Endothelial cell of umbilical vein (primary cell): Measurements from ENCODE around the gene AQP1. TPM values are rescaled to one million over a fixed set of nuclear protein-coding genes. Genes with fewer than 3 reads are reported as not detected.

Source experiments
- BruUV-seq: library from RNA; stranded (reverse); fragments of 400-500 nt; replicated peaks from 2 replicates; lab custom pipeline; 2021; lab: Mats Ljungman, UMichigan
- CTCF ChIA-PET: fragments of 300-600, 350-600 bp; sonication (Branson Sonifier 250); formaldehyde crosslinking; loops from one replicate; lab custom pipeline; 2021; ENCODE audit warnings: antibody characterized with exemption, inconsistent platforms; lab: Charles Lee
- POLR2A ChIA-PET: fragments of 300-600, 350-600 bp; sonication (Branson Sonifier 250); formaldehyde crosslinking; loops from one replicate; lab custom pipeline; 2021; ENCODE audit warnings: antibody characterized with exemption, inconsistent platforms; lab: Charles Lee
- DNase-seq: peaks from one replicate; pipeline ENCODE4 v3.0.0-alpha.2; 2011; ENCODE audit warnings: low read depth, low spot score
- FAIRE-seq: peaks from 2 replicates; lab custom pipeline; 2011; peaks lifted over from hg19 to GRCh38; lab: Jason Lieb, UNC
- H2AFZ ChIP-seq: 2 replicates; pipeline ENCODE4 v1.6.0; 2012; ENCODE audit warnings: low read depth, low read length, control low read depth, inconsistent platforms
- H3K27ac ChIP-seq: 2 replicates; pipeline ENCODE4 v1.5.1; 2011; ENCODE audit warnings: low read depth, mild to moderate bottlenecking, control low read depth, low read length, moderate library complexity; ENCODE audit not compliant: insufficient read depth
- H3K27me3 ChIP-seq, 2 experiments: 2 replicates each; pipeline versions ENCODE4 v1.6.0 to v1.6.1; 2011; ENCODE audit warnings: low read length in 2 of 2, mixed read lengths in 1 of 2; ENCODE audit not compliant: control insufficient read depth in 2 of 2, insufficient read depth in 2 of 2
- H3K36me3 ChIP-seq, 2 experiments: 2 replicates in 1 of 2; 3 replicates in 1 of 2; pipeline ENCODE4 v1.5.1; 2011; ENCODE audit warnings: low read length in 2 of 2, mild to moderate bottlenecking in 1 of 2, moderate library complexity in 1 of 2; ENCODE audit not compliant: control insufficient read depth in 2 of 2, insufficient read depth in 2 of 2; ENCODE audit errors: extremely low read depth in 1 of 2
- H3K4me1 ChIP-seq: 3 replicates; pipeline ENCODE4 v1.5.1; 2011; ENCODE audit warnings: mild to moderate bottlenecking, low read length; ENCODE audit not compliant: control insufficient read depth, insufficient read depth; ENCODE audit errors: extremely low read depth
- H3K4me2 ChIP-seq: 2 replicates; pipeline ENCODE4 v1.6.1; 2011; ENCODE audit warnings: low read length, control low read depth, mixed read lengths; ENCODE audit not compliant: insufficient read depth
- H3K4me3 ChIP-seq, 3 experiments: fragments of 200-600 bp in 1 of 3; sonication (generic), shearing (Covaris generic) in 1 of 3; replicated peaks in 1 of 3; 2 replicates each; pipeline ENCODE4 v1.5.1; 2011 to 2016; ENCODE audit warnings: control low read depth in 3 of 3, low read length in 3 of 3, mild to moderate bottlenecking in 2 of 3, inconsistent platforms in 1 of 3, low read depth in 1 of 3, moderate library complexity in 1 of 3; ENCODE audit not compliant: insufficient read depth in 1 of 3
- H3K79me2 ChIP-seq: 2 replicates; pipeline ENCODE4 v1.6.0; 2012; ENCODE audit warnings: low read length, inconsistent platforms; ENCODE audit not compliant: control insufficient read depth, insufficient read depth
- H3K9ac ChIP-seq: replicated peaks from 2 replicates; pipeline ENCODE3; 2011; ENCODE audit warnings: low read length, control low read depth; ENCODE audit not compliant: insufficient read depth; ENCODE audit errors: extremely low read depth
- H3K9me1 ChIP-seq: replicated peaks from 3 replicates; pipeline ENCODE4 v1.6.0; 2011; ENCODE audit warnings: mild to moderate bottlenecking, low read length; ENCODE audit not compliant: control insufficient read depth, insufficient read depth; ENCODE audit errors: extremely low read depth
- H3K9me3 ChIP-seq: replicated peaks from 2 replicates; pipeline ENCODE4 v1.5.1; 2012; ENCODE audit warnings: low read length, inconsistent platforms; ENCODE audit not compliant: control insufficient read depth, insufficient read depth
- H4K20me1 ChIP-seq: replicated peaks from 2 replicates; pipeline ENCODE3; 2011; ENCODE audit warnings: mild to moderate bottlenecking, low read length; ENCODE audit not compliant: control insufficient read depth, insufficient read depth; ENCODE audit errors: extremely low read depth
- CTCF ChIP-seq, 2 donors: IDR thresholded peaks; 1 replicate in 1 of 2; 2 replicates in 1 of 2; pipeline ENCODE4 v1.5.1; 2011; ENCODE audit warnings: low read length in 2 of 2, mild to moderate bottlenecking in 2 of 2, moderate library complexity in 2 of 2, control low read depth in 1 of 2, inconsistent platforms in 1 of 2, low read depth in 1 of 2; ENCODE audit not compliant: insufficient read depth in 1 of 2; ENCODE audit errors: extremely low read depth in 1 of 2
- EZH2 ChIP-seq: IDR thresholded peaks from 2 replicates; pipeline ENCODE4 v1.6.1; 2012; ENCODE audit warnings: borderline replicate concordance, low read depth, mild to moderate bottlenecking, moderate library complexity, low read length, inconsistent platforms; ENCODE audit not compliant: severe bottlenecking
- FOS ChIP-seq: IDR thresholded peaks from 2 replicates; pipeline ENCODE4 v1.6.1; 2011; ENCODE audit warnings: mild to moderate bottlenecking, low read length, moderate library complexity, borderline replicate concordance; ENCODE audit not compliant: insufficient read depth
- GATA2 ChIP-seq: IDR thresholded peaks from 2 replicates; pipeline ENCODE4 v1.7.0; 2011; ENCODE audit warnings: low read depth, mild to moderate bottlenecking, moderate library complexity, mixed read lengths, low read length; ENCODE audit not compliant: insufficient read length, insufficient read depth
- JUN ChIP-seq: IDR thresholded peaks from 2 replicates; pipeline ENCODE4 v1.6.1; 2011; ENCODE audit warnings: borderline replicate concordance, low read depth; ENCODE audit not compliant: insufficient read length, insufficient read depth
- MAX ChIP-seq: IDR thresholded peaks from 2 replicates; pipeline ENCODE4 v1.6.1; 2011; ENCODE audit not compliant: insufficient read depth, insufficient read length
- MYC ChIP-seq: IDR thresholded peaks from one replicate; pipeline ENCODE4 v1.6.1; 2011; ENCODE audit warnings: mild to moderate bottlenecking, low read depth, low read length
- POLR2A ChIP-seq: IDR thresholded peaks from 2 replicates; pipeline ENCODE4 v1.6.1; 2012; ENCODE audit warnings: low read depth, mild to moderate bottlenecking, control low read depth, low read length
- POLR2AphosphoS5 ChIP-seq: IDR thresholded peaks from 2 replicates; pipeline ENCODE4 v1.6.1; 2012; ENCODE audit warnings: low read depth, mild to moderate bottlenecking, control low read depth, low read length, moderate library complexity; ENCODE audit not compliant: insufficient read depth
- dilution Hi-C: fragments of 300-500 bp; cut with MboI; formaldehyde crosslinking; loops from one replicate; pipeline ENCODE4 v1.15.0; 2019; ENCODE audit warnings: low sequenced_read_pairs; ENCODE audit not compliant: extremely low pct_ligation_motif_present
- intact Hi-C: fragments of 100-400 bp; cut with micrococcal nuclease; formaldehyde crosslinking; loops from one replicate; pipeline ENCODE4 v1.10.0; 2022
- polyA plus RNA-seq, 4 experiments: library from polyadenylated mRNA; depleted of rRNA in 3 of 4; stranded (reverse) in 3 of 4; unstranded in 1 of 4; fragments of >200 nt; gene quantifications; 2 replicates each; pipeline versions ENCODE4 v1.2.1 to v1.2.3, GENCODE V29; 2011 to 2012; ENCODE audit warnings: missing spikeins in 1 of 4
- total RNA-seq: library from RNA; stranded (reverse); gene quantifications from 2 replicates; pipeline ENCODE4 v1.2.3, GENCODE V29; 2021

Gene AQP1
- total and polyA plus RNA-seq, 2 donors (not counting 3 experiments of a cell fraction or from before 2014, with no cell fraction given), result 11.7 to 15.9 TPM

- POLR2A ChIA-PET, result no interaction called here
- FAIRE-seq, result no peak
- Histone ChIP-seq H4K20me1 (no peaks in the 10 kb centered on the region), H3K4me3 (no peak overlapping the region), H2AFZ (no peak overlapping the region), H3K9me1 (no peaks in the 10 kb centered on the region), H3K4me2 (no peak overlapping the region), H3K4me1 (peaks cover 12% of the 10 kb centered on the region), H3K9me3 (no peaks in the 10 kb centered on the region), H3K27me3 (no peaks in the 10 kb centered on the region), H3K27ac (no peak overlapping the region), H3K79me2 (no peaks in the 10 kb centered on the region), H3K36me3 (no peaks in the 10 kb centered on the region), H3K9ac (no peak overlapping the region)
- DNase-seq, result no peak
- dilution Hi-C loops, result no loop called here
- CTCF ChIA-PET, result no interaction called here
- intact Hi-C loops, result no loop called here
- TF ChIP-seq EZH2 (no peak), POLR2A (no peak), GATA2 (no peak), POLR2AphosphoS5 (no peak), CTCF (IDR thresholded peaks at IDR 0.05; ENCODE audit: extremely low read depth in 1 of 2, insufficient read depth in 1 of 2, low read depth in 1 of 2, low read length in 2 of 2) (no peak), JUN (no peak), MYC (no peak), FOS (no peak), MAX (no peak)
- BruUV-seq, result no TSS peak
These were observed 46.6 kb upstream of the AQP1 start for GRCh38 chr7:30865076-30865475.
